NCI-H82 (cell line): Measurements from ENCODE around the gene SLC9C2.

ENCODE experiments used
- DNase-seq: peaks from one replicate; lab custom pipeline; 2025; lab: John Stamatoyannopoulos, UW

Gene SLC9C2

DNA sequence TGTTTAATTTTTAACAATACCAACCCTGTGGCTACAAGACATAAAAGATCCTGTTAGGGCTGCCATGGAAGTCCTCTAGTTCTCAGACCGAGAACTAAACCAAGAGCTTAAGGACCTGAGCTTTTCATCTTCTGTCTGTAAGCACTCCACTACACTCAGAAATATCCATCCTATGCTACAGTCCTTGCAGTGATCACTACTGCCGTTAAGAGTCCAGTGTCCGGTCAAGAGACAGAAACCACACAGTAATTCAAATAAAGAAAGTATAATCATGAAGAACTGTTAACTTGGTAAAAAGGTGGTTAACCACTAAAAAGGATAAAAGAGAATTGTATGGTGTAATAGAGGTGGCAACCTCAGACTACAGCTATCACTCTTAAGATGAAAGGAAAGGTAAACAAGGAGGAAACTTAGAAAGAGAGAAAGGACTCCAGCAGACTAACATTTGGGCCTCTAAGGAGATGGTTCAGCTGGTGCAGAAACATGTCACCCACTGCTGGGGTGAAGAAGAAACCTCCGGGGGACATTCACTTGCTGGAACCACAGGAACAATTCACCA lies 147.8 kb downstream of the SLC9C2 start:
- no peak for DNase-seq

DNA sequence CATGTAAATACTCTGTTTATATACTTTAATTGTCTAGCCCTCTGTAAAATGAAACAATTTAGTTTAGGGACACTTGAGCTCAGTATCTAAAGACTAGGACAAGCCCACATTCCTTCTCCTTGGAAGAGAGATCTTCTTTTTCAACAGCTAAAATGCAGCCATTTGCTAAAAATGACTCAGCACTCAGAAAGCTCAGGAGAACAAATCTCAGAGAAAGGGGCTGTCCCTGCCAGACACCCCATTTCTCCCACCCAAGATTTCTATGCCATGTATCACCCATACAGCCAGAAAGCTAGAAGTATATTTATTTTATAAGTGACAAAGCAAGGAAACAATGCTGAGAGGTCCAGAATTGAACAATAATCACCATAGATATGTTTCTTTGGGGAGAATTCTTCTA lies 148.9 kb downstream of the SLC9C2 start:
- no peak for DNase-seq

DNA sequence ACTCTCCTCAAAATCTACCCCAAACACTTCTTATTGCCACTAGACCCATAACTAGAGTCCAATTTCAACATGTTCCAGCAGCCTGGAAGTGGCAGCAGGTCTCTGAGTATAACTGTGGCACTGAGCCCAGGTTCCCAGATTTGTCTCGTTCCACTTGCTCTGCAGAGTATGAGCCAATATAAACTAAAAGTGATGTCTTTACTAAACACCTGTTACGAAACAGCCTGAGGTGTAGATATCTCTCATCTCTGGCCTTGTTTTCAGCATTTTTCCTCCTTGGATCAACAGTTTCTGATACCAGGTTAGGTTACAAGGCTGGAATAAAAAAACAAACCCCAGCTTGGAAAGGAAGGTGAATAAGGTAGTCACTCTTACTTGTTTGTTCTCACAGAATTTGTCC lies 150.9 kb downstream of the SLC9C2 start:
- no peak for DNase-seq
